GM12891 (cell line): ENCODE data around the gene TRIM69.

Experiments
- POLR2A ChIP-seq: IDR thresholded peaks from 2 replicates; pipeline ENCODE4 v1.6.1; 2011; ENCODE audit warnings: low read depth, low read length, control low read depth
- SPI1 ChIP-seq: IDR thresholded peaks from 2 replicates; pipeline ENCODE4 v1.6.1; 2011; ENCODE audit warnings: low read depth, low read length, control low read depth

GRCh38 chr15:44782516-44782915 is 46.2 kb downstream of the TRIM69 start:
- no peak for TF ChIP-seq POLR2A
- TF ChIP-seq SPI1, result no peak
